G401.6 (cell line): ENCODE results near the gene DGKI.

ENCODE experiments used
- FAIRE-seq: peaks from 2 replicates; lab custom pipeline; 2012; peaks lifted over from hg19 to GRCh38; lab: Jason Lieb, UNC

The DGKI gene

DNA sequence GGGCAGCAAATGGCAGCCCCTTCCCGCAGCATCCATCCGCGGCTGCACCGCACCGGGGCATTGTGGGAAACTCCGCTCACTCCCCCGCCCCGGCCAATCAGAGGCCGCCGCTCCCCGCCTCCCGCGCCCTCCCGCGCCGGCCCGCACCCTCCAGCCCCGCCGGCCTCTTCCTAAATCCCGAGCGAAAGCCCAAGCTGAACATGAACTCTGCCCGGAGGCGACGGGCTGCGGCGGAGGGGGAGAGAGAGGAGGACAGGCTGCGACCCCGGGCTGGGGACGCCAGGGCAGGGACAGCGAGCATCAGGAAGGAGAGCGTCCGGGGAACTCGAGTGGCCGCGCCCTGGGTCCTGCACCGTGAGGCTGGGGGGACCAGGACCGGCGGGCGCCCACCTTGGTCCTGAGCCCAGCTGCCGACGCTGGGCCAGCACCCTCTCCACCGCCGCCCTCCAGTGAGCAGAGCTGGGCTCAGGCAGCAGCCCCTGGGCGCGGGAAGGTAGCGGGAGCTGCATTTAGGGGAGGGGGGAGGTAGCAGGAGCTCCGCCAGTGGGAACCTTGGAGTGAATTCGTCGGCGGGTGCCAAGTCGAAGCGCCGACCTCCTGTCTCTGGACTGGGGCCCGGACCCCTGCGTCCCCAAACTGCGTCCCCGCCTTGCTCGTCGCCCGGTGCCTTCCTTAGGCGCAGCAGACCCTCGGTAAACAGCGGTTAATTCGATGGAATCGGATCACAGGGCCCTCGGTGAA is at the start of gene DGKI:
Gene DGKI, minus strand, starts transcription at position 148 of the 741 bp plus-strand sequence.
- no peak for FAIRE-seq

DNA sequence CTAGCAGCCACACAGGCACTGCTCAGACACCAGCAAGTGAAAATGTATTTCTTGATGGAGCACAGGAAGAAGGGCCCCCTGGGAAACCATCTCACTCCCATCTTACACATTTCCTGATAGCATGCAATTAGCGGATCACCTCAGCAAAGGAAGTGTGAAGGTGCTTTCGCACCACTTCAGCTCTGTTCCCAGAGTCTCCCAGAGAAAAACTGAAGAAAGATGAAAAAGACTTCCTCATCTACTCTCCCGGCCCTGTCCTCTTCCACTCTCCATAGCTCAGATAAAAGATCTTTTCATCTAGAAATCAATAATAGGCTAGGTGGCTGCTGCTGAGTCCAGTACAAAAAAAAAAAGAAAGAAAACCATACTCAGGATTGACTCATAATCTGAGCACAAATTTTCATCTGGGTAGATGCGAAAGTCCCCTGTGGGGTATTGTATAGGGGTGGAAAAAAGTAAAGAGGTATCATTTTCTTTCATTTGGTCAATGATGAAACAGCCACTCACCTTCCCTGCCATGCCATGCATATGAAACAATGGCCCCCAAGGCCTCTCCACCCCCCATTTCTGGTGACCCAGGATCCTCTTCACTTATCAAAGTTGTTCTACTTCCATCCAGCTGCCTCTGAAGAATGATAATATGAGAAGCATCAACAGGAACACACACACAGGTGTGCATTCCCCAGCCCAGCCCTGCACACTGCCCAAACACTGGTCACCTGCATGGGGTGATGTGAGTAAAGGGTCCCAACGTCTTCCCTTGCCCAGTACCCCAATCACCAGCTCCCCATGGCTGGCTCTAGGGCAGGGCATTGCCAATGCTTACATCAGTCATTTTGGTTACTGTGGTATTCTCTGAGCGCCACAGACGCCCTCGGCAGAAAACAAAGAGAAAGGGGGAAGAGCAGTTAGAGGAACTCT is 48.8 kb upstream of the DGKI start:
- no peak for FAIRE-seq

DNA sequence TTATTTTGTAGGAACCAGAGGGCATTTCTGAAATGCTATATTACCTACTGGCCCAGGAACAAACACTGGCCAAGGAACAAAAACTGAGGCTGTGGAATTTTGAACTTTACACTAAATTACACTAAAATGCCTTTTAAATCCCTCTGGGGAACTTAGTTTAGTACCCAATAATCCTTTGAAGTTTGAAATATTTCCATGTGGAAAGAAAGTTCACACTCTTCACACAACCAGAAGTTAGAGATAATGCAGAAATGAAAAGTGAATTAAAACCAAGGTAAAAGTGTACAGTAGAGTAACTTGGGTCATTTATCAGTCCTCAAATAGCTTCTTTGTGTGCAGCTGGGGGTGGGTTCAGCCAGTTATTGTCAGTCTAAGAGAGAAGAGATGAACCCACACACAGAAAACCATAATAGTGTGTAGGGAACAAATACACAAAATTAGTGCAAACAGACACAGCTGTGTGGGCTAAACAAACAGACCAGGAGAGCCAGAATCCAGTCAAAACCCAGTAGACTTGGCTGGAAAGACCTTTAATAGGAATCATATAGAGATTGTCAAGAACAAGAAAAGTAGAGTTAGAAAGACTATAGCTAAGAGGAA is 46.5 kb upstream of the DGKI start:
- FAIRE-seq, result no peak

DNA sequence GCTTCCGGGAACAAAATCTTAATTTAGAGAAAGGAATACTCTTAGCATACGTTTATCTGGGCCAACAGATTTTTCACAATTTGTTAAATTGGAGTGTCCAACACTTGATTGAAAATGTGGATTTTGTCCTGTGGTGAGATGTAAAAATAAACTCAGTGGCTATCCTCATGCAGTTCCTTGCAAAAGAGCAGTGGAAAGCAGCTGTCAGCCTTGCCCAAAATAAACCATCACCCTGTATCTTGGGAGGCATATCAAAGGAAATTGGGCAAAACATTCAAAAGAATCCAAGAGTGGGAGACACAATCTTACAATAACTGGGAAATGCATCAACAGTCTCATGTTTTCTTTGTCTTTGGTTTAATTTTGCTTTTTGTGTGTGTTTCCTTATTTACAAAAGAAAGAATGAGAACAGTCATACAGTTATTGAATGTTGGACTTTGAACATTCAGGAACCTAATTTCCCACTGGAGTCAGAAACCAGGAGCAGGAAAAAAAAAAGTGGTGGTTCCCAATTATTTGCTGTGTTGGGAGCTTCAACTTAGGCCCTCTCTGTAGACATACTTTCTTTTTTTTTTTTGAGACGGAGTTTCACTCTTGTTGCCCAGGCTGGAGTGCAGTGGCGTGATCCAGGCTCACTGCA is 44.4 kb upstream of the DGKI start:
- no peak for FAIRE-seq

DNA sequence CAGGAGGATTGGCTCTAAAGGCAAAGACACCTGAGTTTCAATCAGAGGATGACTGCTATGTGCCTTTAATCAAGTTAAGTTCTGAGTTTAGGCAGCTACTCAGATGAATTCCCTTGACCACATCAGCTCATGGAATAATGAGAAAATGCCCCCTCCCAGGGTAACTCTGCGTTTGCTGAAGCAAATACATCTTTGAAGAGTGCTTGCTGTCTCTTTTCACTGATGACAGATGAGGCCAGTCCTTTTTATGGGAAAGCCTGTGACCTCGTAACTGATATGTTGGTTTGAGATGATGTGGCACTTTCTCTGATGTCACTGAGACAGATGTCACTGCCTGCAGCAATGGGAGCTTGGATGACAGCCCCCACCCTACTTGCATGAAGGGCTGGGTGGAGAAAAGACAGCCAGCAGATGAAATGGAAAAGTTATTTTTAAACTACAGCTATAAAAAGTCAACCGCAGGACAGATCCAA is 43.7 kb upstream of the DGKI start:
- no peak for FAIRE-seq

DNA sequence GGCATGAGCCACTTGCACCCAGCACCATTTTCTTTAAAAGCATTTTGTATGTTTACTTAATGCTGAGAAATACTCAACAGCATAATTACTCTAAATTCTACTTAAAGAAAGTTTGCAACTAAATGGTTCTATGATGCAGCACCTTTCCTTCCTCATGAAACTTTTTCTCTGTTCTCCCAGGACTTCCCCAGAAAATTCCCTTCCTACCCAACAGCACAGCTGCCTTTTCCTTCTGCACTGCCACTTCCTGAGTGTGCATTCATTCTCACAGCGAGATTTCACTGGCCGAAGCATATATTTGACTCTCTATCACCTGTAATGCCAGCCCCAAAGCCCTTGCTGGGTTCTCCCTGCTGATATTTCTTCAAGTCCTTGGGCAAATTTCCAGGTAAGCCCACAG is 41.5 kb upstream of the DGKI start:
- no peak for FAIRE-seq

DNA sequence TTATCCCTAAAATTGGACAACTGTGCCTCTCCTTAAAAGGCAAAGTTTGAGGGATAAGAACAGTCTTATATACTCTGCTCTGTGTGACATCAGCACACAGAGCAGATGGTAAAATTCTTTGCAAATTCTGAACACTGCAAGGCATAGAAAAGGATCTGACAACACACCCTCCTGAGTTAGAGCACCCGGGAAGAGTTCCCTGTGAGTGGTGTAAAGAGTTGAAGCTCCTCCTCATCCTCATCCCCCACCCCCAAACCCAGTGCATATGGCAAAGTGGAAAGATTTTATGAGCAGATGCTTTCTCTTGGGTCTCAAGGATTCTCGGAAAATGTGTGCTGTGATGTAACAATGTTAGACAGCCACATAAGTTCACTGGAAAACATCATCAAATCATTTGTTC is 40.0 kb upstream of the DGKI start:
- FAIRE-seq, result no peak

DNA sequence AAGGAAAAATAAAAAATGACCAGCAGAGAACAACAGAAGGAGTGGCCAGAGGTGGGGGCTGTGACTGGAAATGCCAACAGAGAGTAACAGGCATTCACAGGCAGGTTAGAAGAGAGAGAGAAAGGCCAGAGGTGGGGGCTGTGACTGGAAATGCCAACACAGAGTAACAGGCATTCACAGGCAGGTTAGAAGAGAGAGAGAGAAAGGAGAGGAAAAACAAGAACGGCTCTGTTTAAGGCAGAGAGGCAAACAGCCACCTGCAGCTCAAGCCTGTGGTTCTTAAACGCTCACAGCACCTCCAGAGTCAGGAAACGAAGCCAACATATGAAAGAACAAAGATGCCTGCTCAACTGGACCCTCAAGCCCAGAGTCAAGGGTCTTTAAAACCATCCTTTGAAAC is 39.5 kb upstream of the DGKI start:
- no peak for FAIRE-seq

DNA sequence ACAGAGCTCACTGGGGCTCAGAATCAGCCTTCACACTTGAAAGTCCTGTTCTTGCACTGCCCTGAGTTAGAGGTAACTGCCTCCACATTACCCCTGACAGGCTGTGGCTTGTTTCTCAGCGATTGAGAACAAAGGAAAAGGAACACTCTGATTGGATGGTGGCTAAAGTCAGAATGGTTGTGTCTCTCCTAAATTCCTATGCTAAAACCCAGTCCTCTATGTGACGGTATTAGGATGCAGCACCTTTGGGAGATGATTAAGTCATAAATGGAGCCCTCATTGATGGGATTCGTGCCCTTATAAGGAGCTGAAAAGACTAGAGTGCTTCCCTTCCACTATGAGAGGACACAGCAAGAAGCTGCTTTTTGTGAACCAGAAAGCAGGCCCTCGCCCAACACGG is 38.9 kb upstream of the DGKI start:
- FAIRE-seq, result no peak

DNA sequence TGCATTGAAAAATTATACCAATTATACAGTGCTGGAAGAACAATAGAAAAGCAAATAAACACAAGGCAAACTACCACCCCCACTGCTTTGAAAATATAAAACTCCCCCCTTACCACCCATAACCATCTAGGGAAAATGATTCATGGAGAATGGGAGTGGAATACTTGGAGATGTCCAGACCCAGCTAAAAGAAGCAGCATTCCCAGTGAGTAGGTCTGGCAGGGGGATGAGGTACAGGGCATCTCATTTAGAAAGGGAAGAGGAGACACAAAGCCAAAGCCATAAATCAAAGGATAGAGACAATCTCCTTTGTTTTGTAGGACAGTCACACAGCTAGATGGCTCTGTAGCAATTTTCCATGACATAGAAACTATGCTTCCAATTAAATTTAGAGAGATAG is 36.0 kb upstream of the DGKI start:
- no peak for FAIRE-seq

DNA sequence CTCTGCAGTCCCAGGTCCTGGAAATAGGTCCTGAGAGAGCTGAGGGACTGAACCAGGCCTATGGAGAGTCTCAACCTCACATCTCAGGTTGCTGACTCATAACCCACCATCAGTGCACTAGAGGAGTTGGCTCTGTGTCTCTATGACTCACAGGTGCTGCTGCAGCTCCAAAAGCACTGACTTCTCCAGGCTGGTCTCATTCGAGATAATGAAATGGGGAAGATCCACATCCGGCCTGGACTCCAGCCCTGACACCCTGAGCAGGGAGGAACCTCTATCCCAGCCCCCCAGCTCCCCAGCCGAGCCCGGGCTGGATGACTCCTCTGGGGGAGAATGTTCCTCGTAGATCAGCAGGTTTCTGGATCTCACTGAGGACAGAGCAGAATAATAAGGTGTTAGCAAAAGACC is 35.5 kb upstream of the DGKI start:
- no peak for FAIRE-seq

DNA sequence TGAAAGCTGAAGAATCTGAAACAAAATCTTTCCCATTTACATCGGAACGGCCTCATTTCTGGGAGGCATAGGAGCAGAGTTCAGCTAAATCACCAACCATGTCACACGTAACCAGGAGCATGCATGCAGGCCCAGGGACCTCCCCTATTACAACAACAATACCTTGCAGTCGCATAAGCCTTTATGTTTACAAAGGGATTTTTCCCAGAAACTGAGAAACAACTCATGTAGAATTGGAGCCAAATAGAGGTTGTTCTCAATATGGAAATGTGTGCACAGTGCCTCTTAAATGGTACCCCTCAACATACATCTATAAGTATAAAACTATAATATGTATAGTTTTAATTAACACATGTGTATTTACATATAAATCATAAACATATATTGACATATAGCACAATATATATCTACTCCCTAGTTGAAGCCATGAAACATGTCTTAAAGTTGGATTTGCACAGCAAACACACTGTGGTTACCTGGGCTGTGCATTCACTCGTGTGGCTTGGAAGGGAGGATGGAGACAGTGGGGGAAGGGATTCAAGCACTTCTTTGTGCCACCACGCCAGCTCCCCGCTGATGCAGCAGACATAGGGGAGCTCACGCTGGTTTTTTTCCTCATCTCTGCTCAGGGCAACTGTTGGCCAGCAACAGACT is 35.0 kb upstream of the DGKI start:
- no peak for FAIRE-seq

DNA sequence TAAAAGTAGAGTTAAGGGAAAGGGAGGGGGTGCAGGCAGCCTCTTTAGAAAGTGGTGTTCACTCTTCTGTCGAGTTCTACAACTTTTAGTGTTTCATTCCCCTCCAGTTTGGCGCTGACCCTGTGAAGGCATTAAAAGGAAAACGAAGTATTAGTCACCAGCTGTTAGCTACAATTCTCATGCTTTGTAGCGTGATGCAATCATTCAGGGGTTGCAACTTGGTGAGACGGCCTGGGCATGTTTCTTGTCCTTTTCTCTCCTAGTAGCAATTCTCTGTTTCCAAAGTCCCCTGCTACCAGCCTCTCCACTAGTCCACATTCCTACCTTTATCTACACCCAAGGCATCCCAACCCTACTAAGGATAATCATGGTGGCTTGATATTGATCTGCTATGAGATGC is 33.7 kb upstream of the DGKI start:
- no peak for FAIRE-seq

DNA sequence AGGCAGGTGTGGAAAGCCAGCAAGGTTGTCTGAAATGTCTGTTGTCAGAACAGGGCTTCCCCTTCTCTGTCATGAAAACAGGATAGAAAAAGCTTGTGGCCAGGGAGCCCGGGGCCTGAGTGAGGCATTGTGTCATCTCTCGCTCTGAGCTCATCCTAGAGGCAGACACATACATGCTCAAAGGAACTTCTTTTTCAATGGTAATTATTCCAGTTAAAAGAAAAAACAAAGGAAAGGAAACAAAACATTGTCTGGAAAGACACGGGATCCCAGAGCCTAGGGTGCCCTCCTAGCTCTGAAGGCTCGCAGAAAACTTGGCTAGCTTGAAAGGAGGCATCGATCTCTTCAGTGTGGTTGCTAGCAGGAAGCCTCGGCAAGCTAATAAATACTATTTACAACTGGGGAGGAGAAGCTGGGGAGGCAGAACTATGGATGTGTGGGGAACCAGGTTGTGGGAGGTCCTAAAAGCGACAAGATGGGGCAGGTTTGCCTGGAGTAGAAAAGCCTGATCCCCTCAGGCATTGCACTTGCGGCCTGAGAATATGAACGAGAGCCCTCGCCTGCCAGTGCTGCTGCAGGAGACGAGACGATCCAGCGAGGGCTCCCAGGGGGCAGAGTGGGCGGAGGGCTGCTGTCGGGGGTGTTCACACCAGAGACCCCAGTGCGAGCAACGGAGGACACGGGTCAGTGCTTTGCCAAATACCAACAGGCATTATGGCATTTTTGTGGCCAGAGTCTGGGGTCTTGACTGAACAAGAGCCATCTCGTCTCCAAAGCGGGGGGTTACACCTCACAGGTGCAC is 32.8 kb upstream of the DGKI start:
- FAIRE-seq, result no peak

DNA sequence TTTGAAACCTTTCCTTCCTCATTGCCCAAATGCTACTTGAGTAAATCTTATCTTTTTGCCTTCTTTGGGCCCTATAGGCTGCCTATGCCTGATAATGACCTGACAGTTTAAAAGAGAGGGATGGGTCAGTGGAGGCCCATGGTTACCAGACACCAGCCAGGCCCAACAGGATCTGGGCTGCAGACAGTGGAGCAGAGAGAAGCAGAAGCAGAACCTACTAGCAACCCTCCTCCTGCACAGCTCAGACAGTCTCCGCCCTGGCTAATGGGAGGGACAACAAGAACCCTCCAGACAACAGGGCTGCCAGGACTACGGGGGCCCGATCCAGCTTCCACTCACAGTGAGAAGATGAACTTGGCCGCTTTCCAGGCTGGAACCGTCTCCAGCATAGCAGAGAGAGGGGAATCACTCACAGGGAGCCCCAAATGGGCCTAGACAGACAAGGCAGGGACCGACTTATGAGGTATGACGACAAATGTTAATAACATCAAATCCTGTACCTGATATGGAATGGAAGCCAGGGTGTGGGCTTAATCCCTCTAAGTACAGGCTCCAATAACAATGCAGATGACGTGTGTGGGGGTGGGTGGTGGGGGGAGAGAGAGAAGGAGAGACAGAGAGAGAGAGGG is 31.7 kb upstream of the DGKI start:
- no peak for FAIRE-seq

DNA sequence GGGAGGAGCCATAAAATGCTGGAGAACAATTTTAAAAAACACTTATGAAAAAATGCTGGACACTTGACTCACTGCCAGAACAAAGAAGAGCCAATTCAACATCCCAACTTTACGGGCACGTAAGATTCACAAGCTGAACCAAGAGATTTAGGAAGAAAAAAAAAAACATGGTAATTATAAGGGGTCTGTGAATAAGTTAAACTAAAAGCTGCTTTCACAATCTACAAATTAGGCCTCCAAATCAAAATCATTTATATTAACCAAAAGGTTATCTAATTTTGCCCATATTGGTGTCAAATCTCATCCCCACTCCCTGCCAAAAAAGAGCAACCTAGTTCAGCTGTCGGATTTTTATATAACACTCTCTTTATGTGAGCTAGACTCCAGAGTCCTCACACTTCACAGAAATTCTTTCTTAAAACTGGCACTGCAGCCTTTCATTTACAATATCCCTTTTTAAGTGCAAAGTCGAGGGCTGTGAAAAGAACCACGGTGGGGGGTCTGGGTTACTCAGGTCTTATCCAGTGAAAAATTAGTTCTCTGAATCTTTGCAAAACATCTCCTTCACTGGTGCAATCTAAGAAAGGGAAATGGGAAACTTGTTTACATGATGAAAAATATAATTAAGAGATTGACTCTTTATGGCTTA is 30.4 kb upstream of the DGKI start:
- FAIRE-seq, result no peak

DNA sequence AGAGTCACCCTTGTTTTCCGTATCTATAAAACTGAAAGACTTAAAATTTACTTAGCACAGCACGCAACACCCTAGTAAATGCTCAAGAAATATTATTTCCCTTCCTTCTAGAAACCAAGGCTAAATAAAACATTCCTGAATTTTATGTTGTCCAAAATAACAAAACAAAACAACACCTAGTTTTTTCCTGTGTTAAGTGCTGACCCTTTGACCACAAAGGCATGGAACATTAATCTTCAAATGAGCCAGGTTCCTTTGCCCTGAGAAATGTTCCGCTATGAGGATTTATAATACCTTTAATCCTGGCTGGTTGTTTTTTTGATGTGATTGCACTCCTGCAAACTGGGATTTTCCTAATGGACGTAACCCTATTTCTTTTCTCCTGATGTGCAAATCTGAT is 29.0 kb upstream of the DGKI start:
- FAIRE-seq, result no peak

DNA sequence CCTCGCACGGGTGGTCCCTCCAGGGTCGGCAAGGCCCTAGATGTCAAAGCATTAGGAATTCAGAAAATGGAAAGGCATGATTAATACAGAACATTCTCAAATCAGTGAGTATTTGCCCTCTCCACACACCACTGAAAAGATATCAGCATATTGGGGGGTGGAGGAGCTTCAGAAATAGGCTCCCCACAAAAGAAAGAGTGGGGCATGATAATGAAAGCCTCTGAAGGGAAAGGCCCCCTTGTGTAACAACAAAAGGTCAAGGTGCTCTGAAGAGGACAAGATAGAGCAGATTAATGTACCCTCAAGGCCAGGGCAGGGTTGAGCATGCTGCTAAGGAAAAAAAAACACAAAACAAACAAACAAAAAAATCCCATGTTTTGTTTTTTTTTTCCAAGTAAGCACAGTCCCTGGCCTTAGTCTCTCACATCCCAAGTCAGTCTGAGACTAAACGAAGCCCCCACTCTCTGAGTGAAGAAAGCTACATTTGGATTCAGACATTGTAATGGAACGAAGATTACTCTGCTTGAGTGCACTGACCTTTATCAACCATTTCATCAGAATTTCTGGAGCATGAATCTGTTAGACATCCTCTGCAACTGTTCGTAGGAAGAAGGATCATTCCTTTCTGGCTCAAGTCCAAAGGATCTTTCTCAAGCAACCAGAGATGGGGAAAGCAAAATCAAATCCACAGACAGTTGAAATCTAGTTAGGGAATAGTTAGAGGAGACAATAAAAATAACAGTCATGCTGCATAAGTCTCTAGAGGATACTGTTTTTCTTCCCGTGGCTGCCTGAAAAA is 27.4 kb upstream of the DGKI start:
- FAIRE-seq, result no peak

DNA sequence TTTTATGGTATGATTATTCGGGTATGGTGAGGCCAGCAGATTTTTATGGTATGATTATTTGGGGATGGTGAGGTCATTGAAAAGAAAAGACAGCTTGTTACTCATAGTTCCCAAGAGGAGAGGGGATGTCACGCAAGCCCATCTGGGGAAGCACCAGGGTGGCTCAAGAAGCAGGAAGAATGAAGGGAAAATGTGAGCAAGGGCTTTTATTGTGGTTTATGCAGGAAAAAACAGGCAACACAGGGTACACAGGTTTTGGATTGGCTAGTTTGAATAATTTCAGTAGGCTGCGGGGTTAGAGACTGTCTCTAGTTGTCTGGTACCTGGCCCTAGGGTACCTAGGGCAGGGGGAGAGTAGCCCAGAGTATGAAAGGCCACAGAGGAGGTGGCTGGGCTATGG is 26.8 kb upstream of the DGKI start:
- FAIRE-seq, result no peak
